Coronary artery (tissue), 2 donors: ENCODE data around the gene RGS3.
"Not testable (repeated sequence)": the region's sequence is repeated elsewhere in the genome, so short reads cannot be mapped to it uniquely, and the experiment has no call there.

Experiments
- DNase-seq: peaks from one replicate; pipeline ENCODE4 v3.0.0-alpha.2; 2017; ENCODE audit warnings: low spot score
- H3K27ac ChIP-seq, 2 donors: fragments of 200-600 bp; sonication (generic); one replicate each; pipeline ENCODE4 v1.5.1; 2016 to 2019
- H3K4me3 ChIP-seq: fragments of 200-600 bp; sonication (generic); 2 replicates; pipeline ENCODE4 v1.5.1; 2016; ENCODE audit warnings: mild to moderate bottlenecking, moderate library complexity
- CTCF ChIP-seq: fragments of 200-600 bp; sonication (generic); IDR thresholded peaks from one replicate; pipeline ENCODE4 v1.5.1; 2019; ENCODE audit warnings: antibody characterized with exemption

The RGS3 gene

GRCh38 chr9:113543296-113543981 lies 79.9 kb downstream of the RGS3 start:
- TF ChIP-seq CTCF, result no peak
- H3K4me3 ChIP-seq, result no peak overlapping the region
- H3K27ac ChIP-seq, result no peak overlapping the region
- DNase-seq, result peak; percentile 56

- no peak overlapping the region for H3K27ac ChIP-seq
- no peak for TF ChIP-seq CTCF
- peak; percentile 17 for DNase-seq
- no peak overlapping the region for H3K4me3 ChIP-seq
Observed at GRCh38 chr9:113543982-113544303, 80.4 kb downstream of the RGS3 start.

GRCh38 chr9:113545068-113545467 lies 81.5 kb downstream of the RGS3 start:
- no peak overlapping the region for H3K27ac ChIP-seq
- no peak overlapping the region for H3K4me3 ChIP-seq
- no peak for TF ChIP-seq CTCF
- DNase-seq, result peak; percentile 36

GRCh38 chr9:113546566-113546965 lies 83.0 kb downstream of the RGS3 start:
- TF ChIP-seq CTCF, result no peak
- no peak overlapping the region for H3K4me3 ChIP-seq
- H3K27ac ChIP-seq, result no peak overlapping the region
- DNase-seq, result peak; percentile 49

- no peak for DNase-seq
- TF ChIP-seq CTCF, result no peak
- peak overlapping the region; percentile 60 to 89 for H3K27ac ChIP-seq
- H3K4me3 ChIP-seq, result no peak overlapping the region
Observed at GRCh38 chr9:113547501-113547900, 84.0 kb downstream of the RGS3 start.

GRCh38 chr9:113548221-113549041 lies 84.9 kb downstream of the RGS3 start:
- H3K27ac ChIP-seq, result peak overlapping the region; percentile 60 to 89
- TF ChIP-seq CTCF, result no peak
- peak; percentile 86 for DNase-seq
- H3K4me3 ChIP-seq, result peak overlapping the region; percentile 3

GRCh38 chr9:113549892-113550291 lies 86.4 kb downstream of the RGS3 start:
- not testable (repeated sequence) for H3K27ac ChIP-seq, H3K4me3 ChIP-seq
- peak; percentile 50 for DNase-seq
